GM12878 (cell line): ENCODE results near the gene ASIC2. TPM values are rescaled to one million over a fixed set of nuclear protein-coding genes. Genes with fewer than 3 reads are reported as not detected.

Experiments used
- ATAC-seq: fragments of 200-7000 bp; cut with Tn5 transposase; 3 replicates; pipeline ENCODE4 v1.9.1; 2020; ENCODE audit warnings: mild to moderate bottlenecking, moderate library complexity
- BruUV-seq: library from RNA; stranded (reverse); fragments of 400-500 nt; replicated peaks from 2 replicates; lab custom pipeline; 2021; lab: Mats Ljungman, UMichigan
- CTCF ChIA-PET: fragments of 300-600 bp; sonication (Branson Sonifier 250); formaldehyde crosslinking; extraction: SDS; loops from one replicate; lab custom pipeline; 2021; ENCODE audit warnings: inconsistent platforms; lab: Yijun Ruan, JAX
- POLR2A ChIA-PET: fragments of 350-600 bp; formaldehyde crosslinking; extraction: SDS; loops from one replicate; lab custom pipeline; 2021; ENCODE audit warnings: inconsistent platforms; lab: Charles Lee
- RAD21 ChIA-PET: fragments of 300-600 bp; sonication (Branson Sonifier 250); formaldehyde crosslinking; loops from one replicate; lab custom pipeline; 2023; ENCODE audit warnings: antibody characterized with exemption; ENCODE audit not compliant: unreplicated experiment; lab: Charles Lee
- SMC1A ChIA-PET: fragments of 300-600 bp; sonication (Branson Sonifier 250); formaldehyde crosslinking; loops from one replicate; lab custom pipeline; 2023; ENCODE audit not compliant: unreplicated experiment, uncharacterized antibody; lab: Charles Lee
- DNase-seq: peaks from one replicate; pipeline ENCODE4 v3.0.0-alpha.2; 2011; ENCODE audit warnings: low read depth, low spot score
- FAIRE-seq: peaks from 3 replicates; lab custom pipeline; 2011; peaks lifted over from hg19 to GRCh38; lab: Jason Lieb, UNC
- H2AFZ ChIP-seq: 2 replicates; pipeline ENCODE4 v1.6.0; 2011; ENCODE audit warnings: low read depth, low read length, control low read depth; ENCODE audit not compliant: control insufficient read depth
- H3K27ac ChIP-seq: 2 replicates; pipeline ENCODE4 v1.5.1; 2011; ENCODE audit warnings: control low read depth; ENCODE audit not compliant: control insufficient read depth, insufficient read depth
- H3K27me3 ChIP-seq, 2 experiments: replicated peaks in 1 of 2; 2 replicates each; pipeline versions ENCODE4 v1.6.0 to v1.6.1; 2011; ENCODE audit warnings: low read length in 1 of 2; ENCODE audit not compliant: control insufficient read depth in 2 of 2, insufficient read depth in 2 of 2
- H3K36me3 ChIP-seq, 2 experiments: 2 replicates each; pipeline ENCODE4 v1.5.1; 2011; ENCODE audit warnings: low read length in 1 of 2; ENCODE audit not compliant: control insufficient read depth in 2 of 2, insufficient read depth in 2 of 2
- H3K4me1 ChIP-seq: 2 replicates; pipeline ENCODE4 v1.6.1; 2011; ENCODE audit warnings: mild to moderate bottlenecking, low read length, moderate library complexity, mixed read lengths; ENCODE audit not compliant: control insufficient read depth, insufficient read depth
- H3K4me2 ChIP-seq: 2 replicates; pipeline ENCODE4 v1.6.0; 2011; ENCODE audit warnings: control low read depth; ENCODE audit not compliant: control insufficient read depth, insufficient read depth
- H3K4me3 ChIP-seq: fragments of 200-600 bp; sonication (generic); 2 replicates; pipeline ENCODE4 v1.5.1; 2016
- H3K79me2 ChIP-seq: 2 replicates; pipeline ENCODE4 v1.6.0; 2011; ENCODE audit warnings: low read length; ENCODE audit not compliant: control insufficient read depth, insufficient read depth
- H3K9ac ChIP-seq: 2 replicates; pipeline ENCODE4 v1.8.0; 2011; ENCODE audit warnings: low read length, control low read depth, mixed read lengths; ENCODE audit not compliant: control insufficient read depth, insufficient read depth
- H3K9me3 ChIP-seq: replicated peaks from 3 replicates; pipeline ENCODE4 v1.5.1; 2011; ENCODE audit warnings: mild to moderate bottlenecking, low read length; ENCODE audit not compliant: control insufficient read depth, insufficient read depth
- H4K20me1 ChIP-seq: 2 replicates; pipeline ENCODE4 v1.6.0; 2011; ENCODE audit not compliant: control insufficient read depth, insufficient read depth
- BCL11A ChIP-seq: IDR thresholded peaks from 2 replicates; pipeline ENCODE4 v1.6.1; 2011; ENCODE audit warnings: low read depth, low read length
- BCLAF1 ChIP-seq: fragments of 450-650 bp; IDR thresholded peaks from 2 replicates; pipeline ENCODE4 v1.6.1; 2017; ENCODE audit warnings: antibody characterized with exemption, mild to moderate bottlenecking, moderate library complexity
- BHLHE40 ChIP-seq, 2 experiments: fragments of 450-650 bp in 1 of 2; IDR thresholded peaks; 2 replicates each; pipeline ENCODE4 v1.6.1; 2011 to 2017; ENCODE audit warnings: low read depth in 2 of 2, borderline replicate concordance in 1 of 2, improper control_type of control experiment in 1 of 2, low read length in 1 of 2, mild to moderate bottlenecking in 1 of 2
- CBX5 ChIP-seq: sonication (generic); IDR thresholded peaks from 2 replicates; pipeline ENCODE4 v1.6.1; 2016; ENCODE audit warnings: low read depth, moderate library complexity, mild to moderate bottlenecking, inconsistent platforms
- CHD1 ChIP-seq: IDR thresholded peaks from 2 replicates; pipeline ENCODE4 v1.6.1; 2012; ENCODE audit warnings: low read depth, low read length, improper control_type of control experiment
- CHD2 ChIP-seq: IDR thresholded peaks from 2 replicates; pipeline ENCODE4 v1.6.1; 2011; ENCODE audit warnings: low read depth, low read length, improper control_type of control experiment, borderline replicate concordance
- EP300 ChIP-seq, 2 experiments: fragments of 150-350 bp in 1 of 2; IDR thresholded peaks; 2 replicates each; pipeline ENCODE4 v1.6.1; 2011 to 2012; ENCODE audit warnings: low read depth in 2 of 2, low read length in 2 of 2, borderline replicate concordance in 1 of 2, improper control_type of control experiment in 1 of 2, inconsistent platforms in 1 of 2; ENCODE audit not compliant: control insufficient read depth in 1 of 2
- IRF3 ChIP-seq: fragments of 450-650 bp; IDR thresholded peaks from 2 replicates; pipeline ENCODE4 v1.6.1; 2014; ENCODE audit warnings: mild to moderate bottlenecking
- RAD51 ChIP-seq: fragments of 450-650 bp; IDR thresholded peaks from 2 replicates; pipeline ENCODE4 v1.6.1; 2016; ENCODE audit warnings: moderate library complexity, mild to moderate bottlenecking, inconsistent platforms
- TCF3 ChIP-seq: IDR thresholded peaks from 2 replicates; pipeline ENCODE4 v1.6.1; 2012; ENCODE audit warnings: low read depth, mild to moderate bottlenecking, low read length, borderline replicate concordance; ENCODE audit not compliant: insufficient read depth
- USF1 ChIP-seq: IDR thresholded peaks from 2 replicates; pipeline ENCODE4 v1.6.1; 2011; ENCODE audit warnings: borderline replicate concordance, low read depth, mild to moderate bottlenecking, moderate library complexity, mixed read lengths, low read length; ENCODE audit not compliant: insufficient read depth; ENCODE audit errors: extremely low read length
- ZSCAN29 ChIP-seq: fragments of 450-650 bp; IDR thresholded peaks from 2 replicates; pipeline ENCODE4 v1.6.1; 2017; ENCODE audit warnings: mild to moderate bottlenecking, moderate library complexity
- WGBS: methylation state at CpG from one replicate; pipeline ENCODE4 v1.1.6; 2016; ENCODE audit warnings: low lambda C conversion rate; ENCODE audit not compliant: insufficient replicate concordance, insufficient coverage; ENCODE audit errors: missing lambda C conversion rate; 5-methylcytosine and 5-hydroxymethylcytosine counted together
- in situ Hi-C: fragments of 300-500 bp; cut with MboI; formaldehyde crosslinking; loops from 9 replicates; pipeline ENCODE4 v1.14.3; 2018; ENCODE audit warnings: mixed read lengths
- intact Hi-C: fragments of 100-400 bp; cut with micrococcal nuclease; formaldehyde crosslinking; loops from one replicate; pipeline ENCODE4 v1.14.2; 2022; ENCODE audit not compliant: unreplicated experiment
- polyA plus RNA-seq, 11 experiments: library from polyadenylated mRNA; depleted of rRNA in 4 of 11; unstranded in 6 of 11; stranded (reverse) in 5 of 11; fragments of >200 nt; fragmentation: Nextera tagmentation in 4 of 11; fragmentation: Illumina TruSeq in 1 of 11; extraction: Ambion mirVana in 4 of 11; extraction: Trizol in 1 of 11; gene quantifications; 1 replicate in 1 of 11; 2 replicates in 10 of 11; pipeline versions ENCODE4 v1.2.1 to v1.2.3, GENCODE V29; 2011 to 2016; ENCODE audit warnings: inconsistent platforms in 2 of 11, missing spikeins in 2 of 11, low read depth in 1 of 11
- total RNA-seq, 4 experiments: library from RNA; depleted of rRNA in 3 of 4; stranded (reverse); fragments of >200 nt in 3 of 4; fragmentation: Illumina TruSeq in 1 of 4; extraction: Trizol in 1 of 4; gene quantifications; 2 replicates each; pipeline versions ENCODE4 v1.2.1 to v1.2.3, GENCODE V29; 2013 to 2021

The ASIC2 gene
- total and polyA plus RNA-seq, 10 of the 15 experiments (the other 5 are each of a cell fraction or from before 2014, with no cell fraction given): not detected

GRCh38 chr17:33118391-33119075, 174.6 kb downstream of the ASIC2 start (continued):
- no peak for TF ChIP-seq BCLAF1

- no peak overlapping the region for H3K27ac ChIP-seq
- SMC1A ChIA-PET: no interaction called here
- FAIRE-seq: no peak
- TF ChIP-seq BHLHE40 (IDR thresholded peaks at IDR 0.05; ENCODE audit: borderline replicate concordance in 1 of 2, low read depth in 2 of 2, low read length in 1 of 2) (no peak), ZSCAN29 (no peak), BCL11A (no peak), TCF3 (no peak), CHD2 (no peak), USF1 (no peak), IRF3 (no peak), CHD1 (no peak), CBX5 (no peak), EP300 (IDR thresholded peaks at IDR 0.05; ENCODE audit: borderline replicate concordance in 1 of 2, control insufficient read depth in 1 of 2, low read depth in 2 of 2, low read length in 2 of 2) (no peak), RAD51 (no peak)
Measured at GRCh38 chr17:33116021-33116551, 177.0 kb downstream of the ASIC2 start.

More at GRCh38 chr17:33116021-33116551, 177.0 kb downstream of the ASIC2 start:
- Histone ChIP-seq H3K36me3 (no peaks in the 10 kb centered on the region), H3K4me3 (no peak overlapping the region), H3K4me1 (no peaks in the 10 kb centered on the region), H3K9ac (no peak overlapping the region), H2AFZ (no peak overlapping the region), H3K79me2 (no peaks in the 10 kb centered on the region), H3K4me2 (no peak overlapping the region), H3K9me3 (no peaks in the 10 kb centered on the region), H3K27me3 (no peaks in the 10 kb centered on the region; a peak in 1 of 4 replicates), H4K20me1 (no peaks in the 10 kb centered on the region)
- BruUV-seq: no TSS peak
- in situ Hi-C loops (no loop called here), intact Hi-C loops (no loop called here)
- ChIA-PET POLR2A (no interaction called here), CTCF (no interaction called here), RAD21 (no interaction called here)
- no peak for ATAC-seq
- WGBS: 50% methylated on average over 13 of the region's 13 CpGs
- no peak for DNase-seq
